ENCODE measurements around the gene HSPE1.
"Not testable (repeated sequence)": the region's sequence is repeated elsewhere in the genome, so short reads cannot be mapped to it uniquely, and the experiment has no call there.

Gene HSPE1

DNA sequence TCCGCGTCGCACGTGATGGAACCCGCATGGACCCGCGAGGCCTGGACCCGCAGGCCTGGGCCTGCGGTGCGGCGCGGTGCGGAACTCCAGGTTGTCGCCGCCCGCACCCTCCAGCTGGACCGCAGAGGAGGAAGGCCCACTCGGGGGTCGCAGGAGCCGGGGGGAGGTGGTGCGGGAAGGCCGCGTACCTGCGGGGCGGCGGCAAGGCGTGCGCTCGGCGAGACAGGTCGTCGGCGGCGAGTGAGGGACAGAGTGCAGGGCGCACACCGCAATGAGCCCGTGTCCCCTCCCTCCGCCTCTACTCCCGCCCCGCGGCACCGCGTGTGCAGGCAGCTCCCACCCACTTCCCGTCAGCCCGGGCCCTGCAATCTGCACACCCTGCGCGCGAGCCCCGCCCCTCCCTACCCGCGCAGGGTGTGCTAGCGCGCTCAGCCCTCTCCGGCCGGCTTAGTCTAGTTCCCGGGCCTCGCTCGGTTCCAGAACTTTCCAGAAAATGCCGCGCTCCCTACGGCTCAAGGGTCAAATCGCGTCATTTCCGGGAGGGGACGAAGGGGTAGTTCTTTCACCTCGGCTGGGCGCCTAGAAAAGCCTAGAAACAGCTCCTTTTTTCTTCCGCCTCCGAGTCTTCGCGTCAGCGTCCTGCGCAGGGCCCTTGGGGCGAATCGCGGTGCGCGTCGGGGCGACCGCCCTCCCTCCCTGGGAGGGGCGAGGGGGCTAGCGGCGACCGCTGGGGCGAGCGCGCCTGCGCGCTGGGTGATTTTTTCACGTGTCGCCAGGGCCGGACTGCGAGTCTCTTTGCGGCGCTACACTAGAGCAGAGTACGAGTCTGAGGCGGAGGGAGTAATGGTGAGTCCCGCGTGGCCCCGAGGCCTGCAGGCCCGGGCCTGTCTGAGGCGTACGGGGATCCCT, at the start of gene HSPE1, which contains the start of gene HSPD1:
TSS of gene HSPE1 (plus strand) at position 786 of the 909 bp plus-strand sequence. CDS start at position 844, 58 bp downstream.
TSS of gene HSPD1 (minus strand) at position 247 of the 909 bp plus-strand sequence. CDS start 992 bp downstream, outside the sequence.
- DNase-seq (ENCODE audit: extremely low read depth, low read depth), result peak; percentile 99
- TF ChIP-seq, protein P1, sequence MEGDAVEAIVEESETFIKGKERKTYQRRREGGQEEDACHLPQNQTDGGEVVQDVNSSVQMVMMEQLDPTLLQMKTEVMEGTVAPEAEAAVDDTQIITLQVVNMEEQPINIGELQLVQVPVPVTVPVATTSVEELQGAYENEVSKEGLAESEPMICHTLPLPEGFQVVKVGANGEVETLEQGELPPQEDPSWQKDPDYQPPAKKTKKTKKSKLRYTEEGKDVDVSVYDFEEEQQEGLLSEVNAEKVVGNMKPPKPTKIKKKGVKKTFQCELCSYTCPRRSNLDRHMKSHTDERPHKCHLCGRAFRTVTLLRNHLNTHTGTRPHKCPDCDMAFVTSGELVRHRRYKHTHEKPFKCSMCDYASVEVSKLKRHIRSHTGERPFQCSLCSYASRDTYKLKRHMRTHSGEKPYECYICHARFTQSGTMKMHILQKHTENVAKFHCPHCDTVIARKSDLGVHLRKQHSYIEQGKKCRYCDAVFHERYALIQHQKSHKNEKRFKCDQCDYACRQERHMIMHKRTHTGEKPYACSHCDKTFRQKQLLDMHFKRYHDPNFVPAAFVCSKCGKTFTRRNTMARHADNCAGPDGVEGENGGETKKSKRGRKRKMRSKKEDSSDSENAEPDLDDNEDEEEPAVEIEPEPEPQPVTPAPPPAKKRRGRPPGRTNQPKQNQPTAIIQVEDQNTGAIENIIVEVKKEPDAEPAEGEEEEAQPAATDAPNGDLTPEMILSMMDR (IDR thresholded peaks at IDR 0.05; ENCODE audit: low read depth, low read length, missing control alignments), result no peak

DNA sequence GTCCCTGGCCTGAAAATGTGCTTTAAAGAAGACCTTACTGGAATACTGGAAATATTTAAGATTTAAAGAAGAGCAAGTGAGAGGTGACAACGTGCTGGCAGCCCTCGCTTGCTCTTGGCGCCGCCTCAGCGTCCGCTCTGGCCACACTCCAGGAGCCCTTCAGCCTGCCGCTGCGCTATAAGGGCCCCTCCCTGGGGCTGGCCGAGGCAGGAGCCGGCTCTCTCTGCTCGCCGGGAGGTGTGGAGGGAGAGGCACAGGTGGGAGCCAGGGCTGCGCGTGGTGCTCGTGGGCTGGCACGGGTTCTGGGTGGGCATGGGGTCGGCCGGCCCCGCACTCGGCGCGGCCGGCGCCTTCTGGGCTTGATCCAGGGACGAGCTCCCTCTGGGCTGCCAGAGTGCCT, 49.7 kb upstream of the HSPE1 start:
- no peak for DNase-seq (ENCODE audit: extremely low read depth, low read depth)
- TF ChIP-seq, protein P1 (IDR thresholded peaks at IDR 0.05; ENCODE audit: low read depth, low read length, missing control alignments), result no peak
- no peak overlapping the region for H3K4me3 ChIP-seq (replicated peaks; ENCODE audit: low read depth, low read length)

More for the DNA sequence above, at the start of gene HSPE1, which contains the start of gene HSPD1:
- H3K4me3 ChIP-seq (replicated peaks; ENCODE audit: low read depth, low read length), result peak within 1 kb of the TSS; percentile 71

DNA sequence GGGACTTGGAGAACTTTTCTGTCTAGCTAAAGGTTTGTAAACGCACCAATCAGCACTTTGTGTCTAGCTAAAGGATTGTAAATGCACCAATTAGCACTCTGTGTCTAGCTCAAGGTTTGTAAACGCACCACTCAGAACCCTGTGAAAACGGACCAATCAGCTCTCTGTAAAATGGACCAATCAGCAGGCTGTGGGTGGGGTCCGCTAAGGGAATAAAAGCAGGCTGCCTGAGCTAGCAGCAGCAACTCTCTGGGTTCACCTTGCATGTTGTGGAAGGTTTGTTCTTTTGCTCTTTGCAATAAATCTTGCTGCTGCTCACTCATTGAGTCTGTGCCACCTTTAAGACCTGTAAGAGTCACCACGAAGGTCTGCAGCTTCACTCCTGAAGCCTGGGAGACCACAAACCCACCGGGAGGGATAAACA, 49.2 kb upstream of the HSPE1 start:
- not testable (repeated sequence) for H3K4me3 ChIP-seq (replicated peaks; ENCODE audit: low read depth, low read length); DNase-seq (ENCODE audit: extremely low read depth, low read depth)

DNA sequence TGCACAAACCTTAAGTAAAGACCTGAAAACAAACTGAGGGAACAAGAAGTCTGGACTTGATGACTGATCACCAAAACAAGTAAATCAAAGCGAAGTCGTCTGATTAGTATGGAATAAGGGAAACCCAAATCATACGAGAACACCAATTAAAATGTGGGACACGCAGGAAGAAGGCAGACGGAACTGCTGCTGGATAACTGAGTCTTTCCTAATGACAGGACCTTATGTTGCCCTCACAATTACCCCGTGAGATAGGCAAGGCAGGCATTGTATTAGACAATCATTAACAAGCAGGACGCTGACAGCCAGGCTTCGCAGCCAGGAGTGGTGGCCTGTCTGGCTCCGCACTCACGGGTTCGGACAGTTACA, 47.4 kb upstream of the HSPE1 start:
- H3K4me3 ChIP-seq (replicated peaks; ENCODE audit: low read depth, low read length), result peak overlapping the region; percentile 80
- TF ChIP-seq, protein P1 (IDR thresholded peaks at IDR 0.05; ENCODE audit: low read depth, low read length, missing control alignments), result no peak
- DNase-seq (ENCODE audit: extremely low read depth, low read depth), result no peak

DNA sequence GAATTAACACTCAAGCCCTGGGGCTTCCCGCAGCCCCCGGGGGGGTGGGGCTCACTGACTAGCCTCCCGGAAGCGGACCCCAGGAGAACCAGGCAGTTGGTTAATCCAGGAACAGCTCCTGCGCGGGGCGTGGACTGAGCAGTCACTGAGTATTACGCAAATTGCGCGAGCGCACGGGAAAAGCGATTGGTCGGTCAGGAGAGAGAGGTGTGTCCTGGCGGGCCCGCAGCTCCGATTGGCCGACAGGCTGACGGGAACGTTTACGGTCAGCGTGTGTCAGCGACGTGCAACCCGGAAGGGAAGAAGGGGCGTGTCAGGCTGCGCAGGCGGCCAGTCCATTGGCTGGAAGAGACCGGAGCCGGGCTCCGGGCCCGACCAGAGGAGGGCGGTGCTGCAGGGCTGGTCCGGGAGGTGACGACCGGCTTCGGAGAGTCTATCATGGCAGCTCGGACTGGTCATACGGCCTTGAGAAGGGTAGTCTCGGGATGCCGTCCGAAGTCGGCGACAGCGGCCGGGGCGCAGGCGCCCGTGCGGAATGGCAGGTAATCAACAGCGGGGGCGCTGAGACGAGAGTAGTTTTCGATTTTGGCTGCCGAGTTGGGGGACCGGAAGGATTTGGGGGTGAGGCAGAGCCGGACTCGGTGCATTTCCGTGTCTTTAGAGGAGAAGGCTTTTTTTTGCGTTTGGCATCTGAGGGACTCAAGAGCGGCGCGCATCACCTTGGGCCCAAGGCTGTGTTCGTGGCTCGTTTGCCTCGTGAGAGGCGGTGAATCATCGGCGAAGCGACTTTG, 46.9 kb upstream of the HSPE1 start, which contains the start of gene COQ10B:
TSS of gene COQ10B (plus strand) at position 430 of the 791 bp plus-strand sequence. CDS start at position 439, 9 bp downstream.
- H3K4me3 ChIP-seq (replicated peaks; ENCODE audit: low read depth, low read length), result peak within 1 kb of the TSS; percentile 80
- peak; percentile 99 for DNase-seq (ENCODE audit: extremely low read depth, low read depth)
- TF ChIP-seq, protein P1 (IDR thresholded peaks at IDR 0.05; ENCODE audit: low read depth, low read length, missing control alignments), result peak; percentile 21

DNA sequence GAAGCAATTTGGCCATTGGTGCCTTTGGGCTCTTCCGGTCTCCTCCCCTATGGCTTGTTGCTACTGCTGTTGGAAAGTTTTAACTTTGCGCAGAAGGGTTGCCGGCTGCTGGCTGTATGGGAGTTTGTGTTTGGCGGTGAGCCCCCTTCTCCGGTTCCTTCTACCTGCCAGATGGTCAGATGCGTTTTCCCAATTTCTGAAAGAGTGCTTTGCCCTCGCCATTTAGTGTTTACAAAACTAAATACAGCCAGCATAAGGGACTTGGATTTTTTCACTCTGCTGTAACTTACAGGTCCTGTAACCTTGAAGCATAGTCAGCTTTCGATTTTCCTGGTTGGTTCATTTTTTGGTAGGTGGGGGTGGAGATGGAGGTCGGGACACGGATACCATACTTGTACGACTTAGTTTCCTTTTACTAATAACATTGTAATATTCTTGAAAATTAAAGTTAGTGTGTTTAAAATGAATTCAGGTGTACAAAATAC, 46.2 kb upstream of the HSPE1 start:
- peak; percentile 80 for DNase-seq (ENCODE audit: extremely low read depth, low read depth)
- TF ChIP-seq, protein P1 (IDR thresholded peaks at IDR 0.05; ENCODE audit: low read depth, low read length, missing control alignments), result no peak
- H3K4me3 ChIP-seq (replicated peaks; ENCODE audit: low read depth, low read length), result peak overlapping the region; percentile 80

Measured in HFF-Myc (cell line).